Left colon (tissue), 2 donors: ENCODE results near the gene IFITM2. TPM values are rescaled to one million over a fixed set of nuclear protein-coding genes. Genes with fewer than 3 reads are reported as not detected.
"Not testable (repeated sequence)": the region's sequence is repeated elsewhere in the genome, so short reads cannot be mapped to it uniquely, and the experiment has no call there.

Source experiments
- ATAC-seq: fragments of 200-7000 bp; cut with Tn5 transposase; one replicate; pipeline ENCODE4 v1.9.1; 2020; ENCODE audit warnings: mild to moderate bottlenecking, moderate library complexity
- DNase-seq, 2 donors: peaks; one replicate each; pipeline ENCODE4 v3.0.0-alpha.2; 2020
- intact Hi-C, 2 donors: fragments of 100-400 bp; cut with DNase I in 1 of 2; cut with micrococcal nuclease in 1 of 2; formaldehyde crosslinking; loops; one replicate each; pipeline versions ENCODE4 v1.11.2 to v1.14.0; 2022; cut with DNase I, micrococcal nuclease
- long read RNA-seq: library from polyadenylated mRNA; unstranded; transcript quantifications from one replicate; pipeline ENCODE4 v2.0.0, GENCODE V29; 2021
- total RNA-seq, 2 donors: library from RNA; stranded (reverse); fragmentation: NEBNext Ultra II Directional; extraction: Animal tissue kit (Norgen Biotek cat#: 25700); gene quantifications; one replicate each; pipeline ENCODE4 v1.2.1, GENCODE V29; 2021
- donor health status: DM: no; HTN: no; CAD: no.
- donor health status: DM: yes; HTN: yes; CAD: no.

Gene IFITM2
- total RNA-seq, result 100 to 1,000 TPM in 1 of 2 donors, 10 to 100 TPM in 1; 87.7 to 133 TPM
- long read RNA-seq, transcript IFITM2-206 (2 exons, 892 nt), result major isoform, 13 of 17 reads
- long read RNA-seq, partial matches to known transcripts, result 1 of 17 reads
- long read RNA-seq, other reads (novel, unspliced or antisense), result 3 of 17 reads

DNA sequence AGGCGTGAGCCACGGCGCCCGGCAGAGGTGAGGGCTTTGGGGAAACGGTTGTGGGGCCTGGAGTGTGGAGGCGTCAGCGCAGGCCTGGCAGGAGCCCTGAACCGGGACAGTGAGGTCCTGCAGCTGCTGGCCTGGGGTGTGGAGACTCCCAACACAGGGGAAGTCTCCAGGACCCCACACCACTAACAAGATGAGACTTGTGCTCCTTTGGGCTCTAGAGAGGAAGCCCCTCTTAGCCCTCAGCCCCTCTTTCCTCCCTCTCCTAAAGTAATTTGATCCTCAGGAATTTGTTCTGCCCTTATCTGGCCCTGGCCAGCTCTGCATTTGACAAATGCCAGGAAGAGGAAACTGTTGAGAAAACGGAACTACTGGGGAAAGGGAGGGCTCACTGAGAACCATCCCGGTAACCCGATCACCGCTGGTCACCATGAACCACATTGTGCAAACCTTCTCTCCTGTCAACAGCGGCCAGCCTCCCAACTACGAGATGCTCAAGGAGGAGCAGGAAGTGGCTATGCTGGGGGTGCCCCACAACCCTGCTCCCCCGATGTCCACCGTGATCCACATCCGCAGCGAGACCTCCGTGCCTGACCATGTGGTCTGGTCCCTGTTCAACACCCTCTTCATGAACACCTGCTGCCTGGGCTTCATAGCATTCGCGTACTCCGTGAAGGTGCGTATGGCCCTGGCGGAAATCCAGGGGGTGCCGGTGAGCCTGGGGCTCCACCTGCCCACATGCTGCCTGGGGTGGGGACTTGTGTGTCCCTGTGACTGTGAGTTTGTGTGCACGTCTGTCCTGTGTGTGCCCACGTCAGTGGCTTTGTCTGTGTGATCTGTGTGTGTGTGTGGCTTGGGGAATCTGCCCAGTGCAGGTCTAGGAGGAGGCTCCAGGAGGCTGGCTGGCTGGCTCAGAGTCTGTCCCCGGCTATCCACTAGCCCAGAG lies at the start of gene IFITM2:
Gene IFITM2 (plus strand): TSS at position 51 of the 943 bp plus-strand sequence. CDS start 377 bp downstream, at position 428.
- intact Hi-C loops, result loop anchor here in 1 of 2 donors (10.0 kb wide), 1 partner anchor 47 kb away; no protein-coding TSS in a partner anchor
- peak; percentile 55 to 75 for DNase-seq
- peak; percentile 49 for ATAC-seq

DNA sequence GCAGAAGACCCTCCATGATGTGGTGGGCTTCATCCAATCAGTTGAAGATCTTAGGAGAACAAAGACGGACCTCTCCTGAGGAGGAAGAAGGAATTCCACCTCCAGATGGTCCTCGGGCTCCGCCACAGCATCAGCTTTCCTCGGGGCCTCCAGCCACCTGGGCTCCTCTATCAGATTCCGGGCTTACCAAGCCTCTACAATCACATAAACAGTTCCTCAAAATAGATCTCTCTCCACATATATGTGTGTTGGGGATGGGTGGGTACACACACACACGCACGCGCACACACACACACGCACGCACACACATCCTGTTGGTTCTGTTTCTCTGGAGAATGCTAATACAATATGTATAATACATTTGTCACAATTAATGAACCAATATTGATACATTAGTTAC lies 48.2 kb upstream of the IFITM2 start:
- no peak for ATAC-seq
- intact Hi-C loops, result loop anchor here in 1 of 2 donors (10.0 kb wide), 1 partner anchor 105 kb away; the partner anchor contains the start of gene B4GALNT4
- no peak for DNase-seq

DNA sequence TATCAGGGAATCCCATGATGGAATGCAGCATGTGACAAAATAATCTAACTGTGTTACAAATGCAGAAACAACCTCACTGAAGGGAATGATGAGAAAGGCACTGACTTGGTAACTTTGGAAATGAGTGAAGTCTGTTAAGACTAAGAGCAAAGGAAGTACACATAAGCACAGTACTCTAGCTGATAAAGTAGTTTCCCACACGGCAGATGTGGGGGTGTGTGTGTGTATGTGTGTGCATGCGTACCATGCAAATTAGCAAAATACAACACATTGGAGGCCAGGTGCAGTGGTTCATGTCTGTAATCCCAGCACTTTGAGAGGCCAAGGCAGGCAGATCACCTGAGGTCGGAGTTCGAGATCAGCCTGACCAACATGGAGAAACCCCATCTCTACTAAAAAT lies 46.0 kb upstream of the IFITM2 start:
- no peak for ATAC-seq
- DNase-seq, result no peak
- intact Hi-C loops, result no loop called here

DNA sequence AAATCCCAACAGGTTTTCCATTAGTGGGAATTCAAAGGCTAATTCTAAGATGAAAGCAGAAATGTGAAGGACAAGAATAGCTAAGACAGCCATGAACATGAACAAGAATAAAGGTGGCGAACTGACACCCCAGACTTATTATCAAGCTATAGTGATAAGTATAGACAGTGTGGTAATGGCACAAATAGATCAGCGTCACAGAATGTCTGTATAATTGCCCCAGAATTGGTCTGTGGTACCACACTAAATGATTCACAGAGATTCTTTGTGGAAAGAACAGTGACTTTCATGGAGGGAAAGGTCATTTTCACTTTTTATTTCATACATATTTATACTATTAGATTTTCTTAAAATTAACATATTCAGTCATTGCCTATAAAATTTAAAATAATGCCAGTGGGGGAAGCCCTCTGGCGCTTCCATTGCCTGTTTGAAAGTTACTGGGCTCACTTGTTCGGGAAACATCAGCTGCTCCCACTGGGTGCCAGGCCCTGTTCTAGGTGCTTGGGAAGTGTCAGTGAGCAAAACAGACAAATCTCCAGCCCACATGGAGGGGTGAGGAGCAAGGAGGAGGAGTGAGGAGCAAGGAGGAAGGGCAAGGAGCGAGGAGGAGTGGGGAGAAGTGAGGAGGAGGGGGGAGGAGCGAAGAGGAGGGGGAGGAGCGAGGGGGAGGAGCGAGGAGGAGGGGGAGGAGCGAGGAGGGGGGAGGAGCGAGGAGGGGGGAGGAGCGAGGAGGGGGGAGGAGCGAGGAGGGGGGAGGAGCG lies 40.8 kb upstream of the IFITM2 start:
- DNase-seq (no peak), ATAC-seq (no peak)
- intact Hi-C loops, result no loop called here

DNA sequence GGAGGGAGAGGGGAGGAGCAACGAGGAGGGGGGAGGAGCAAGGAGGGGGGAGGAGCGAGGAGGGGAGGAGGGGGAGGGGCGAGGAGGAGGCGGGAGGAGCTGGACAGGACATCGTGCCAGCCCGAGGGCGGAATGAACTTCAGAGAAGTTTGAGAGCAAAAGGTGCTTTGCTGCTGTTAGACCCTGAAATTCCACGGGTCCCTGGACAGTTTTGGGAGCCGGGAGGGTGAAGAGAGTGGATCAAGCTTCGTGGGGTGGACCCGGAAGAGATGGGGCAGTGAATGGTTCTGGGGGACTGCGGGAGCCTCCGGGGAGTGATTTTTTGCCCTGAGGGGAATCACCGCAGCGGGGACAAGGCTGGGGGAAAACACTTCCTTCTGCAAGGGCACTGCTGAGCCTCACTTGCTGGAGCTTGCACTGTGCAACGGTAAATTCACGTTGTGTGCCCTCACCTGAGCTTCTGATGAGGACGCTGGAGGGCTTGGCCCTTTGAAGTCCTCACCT lies 40.1 kb upstream of the IFITM2 start:
- DNase-seq, result peak in 1 of 2 donors; percentile 69
- ATAC-seq, result peak; percentile 52
- intact Hi-C loops, result no loop called here

DNA sequence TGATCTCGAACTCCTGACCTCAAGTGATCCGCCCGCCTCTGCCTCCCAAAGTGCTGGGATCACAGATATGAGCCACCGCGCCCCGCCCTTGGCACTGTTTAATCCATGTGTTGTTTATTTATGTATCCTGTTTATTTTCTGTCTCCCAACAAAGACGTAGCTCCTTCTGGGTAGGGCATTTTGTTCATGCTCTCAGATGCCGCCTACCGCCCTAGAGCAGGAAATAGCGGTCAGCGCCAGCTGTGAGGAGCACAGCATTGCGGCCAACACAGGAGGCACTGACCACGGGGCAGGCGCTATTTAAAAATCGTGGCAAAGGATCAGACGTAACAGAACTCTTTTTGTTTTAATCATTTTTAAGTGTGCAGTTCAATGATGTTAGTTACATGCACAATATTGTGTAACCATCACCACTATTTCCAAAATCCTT lies 38.9 kb upstream of the IFITM2 start:
- DNase-seq (peak; percentile 65 to 67), ATAC-seq (peak; percentile 61)
- intact Hi-C loops, result not testable (repeated sequence)

DNA sequence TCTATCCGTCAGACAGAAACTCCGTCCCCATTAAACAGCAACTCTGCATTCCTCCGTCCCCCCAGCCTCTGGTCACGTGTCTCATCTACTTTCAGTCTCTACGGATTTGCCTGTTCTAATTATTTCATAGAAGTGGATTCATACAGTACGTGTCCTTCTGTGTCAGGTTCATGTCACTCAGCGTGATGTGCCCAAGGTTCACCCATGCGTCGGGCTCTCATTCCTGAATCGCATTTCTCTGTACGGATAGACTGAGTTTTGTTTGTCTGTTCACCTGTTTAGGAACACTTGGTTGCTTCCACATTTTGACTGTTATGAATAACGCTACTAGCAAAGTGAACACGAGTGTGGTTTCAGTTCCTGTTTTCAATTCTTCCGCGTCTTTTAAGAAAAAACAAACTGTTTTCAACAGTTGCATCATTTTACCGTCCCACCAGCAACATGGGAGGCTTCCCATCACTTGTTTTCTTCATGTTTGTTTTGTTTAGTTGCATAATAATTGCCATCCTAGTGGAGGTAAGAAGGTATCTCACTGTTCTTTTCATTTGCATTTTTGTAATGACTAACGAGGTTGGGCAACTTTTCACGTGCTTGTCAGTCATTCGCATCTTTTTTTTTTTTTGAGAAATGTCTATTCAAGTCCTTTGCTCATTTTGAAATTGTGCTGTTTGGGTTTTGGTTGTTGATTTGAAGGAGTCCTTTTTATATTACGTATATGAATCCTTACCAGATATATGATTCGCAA lies 38.3 kb upstream of the IFITM2 start:
- ATAC-seq (no peak), DNase-seq (peak in 1 of 2 donors; percentile 38)
- intact Hi-C loops, result no loop called here

DNA sequence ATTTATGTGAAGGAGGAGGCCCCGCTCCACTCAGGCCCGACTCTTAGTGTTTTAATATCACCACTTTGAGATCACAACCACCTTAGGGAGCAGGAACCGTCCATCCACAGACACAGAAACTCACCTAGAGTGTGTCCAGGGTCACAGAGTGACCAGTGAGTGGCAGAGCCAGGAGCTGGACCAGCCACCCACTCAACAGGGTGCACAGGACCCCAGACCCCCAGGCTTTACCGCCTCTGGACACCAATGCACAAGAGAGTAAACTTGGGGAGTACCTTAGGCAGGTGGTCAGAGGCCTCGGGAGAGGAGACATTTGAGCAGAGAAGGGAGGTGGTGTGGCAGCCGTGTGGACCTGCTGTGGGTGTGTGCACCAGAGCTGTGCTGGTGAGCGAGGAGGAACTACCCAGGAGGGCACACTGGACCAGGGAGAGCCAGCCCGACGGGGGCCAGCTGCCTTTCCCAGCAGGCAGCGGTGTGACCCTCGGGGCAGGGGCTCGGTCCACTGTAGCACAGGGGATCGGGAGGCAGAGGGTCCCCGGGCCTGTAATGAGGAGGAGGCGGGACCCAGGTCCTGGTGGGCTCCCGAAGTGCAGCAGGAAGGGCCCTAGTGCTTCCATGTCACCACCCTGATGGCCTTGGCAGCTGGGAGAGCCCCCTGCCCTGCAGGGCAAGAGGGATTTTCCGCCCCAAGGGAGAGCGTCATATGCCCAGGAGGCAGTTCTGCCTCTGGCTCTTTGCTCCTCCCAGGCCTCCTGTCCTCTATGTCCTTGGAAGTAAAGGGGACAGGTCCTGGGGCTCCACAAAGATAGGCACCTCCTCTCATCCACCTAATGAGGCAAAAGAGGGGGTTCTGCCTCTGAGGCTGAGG lies 36.9 kb upstream of the IFITM2 start:
- DNase-seq (no peak), ATAC-seq (no peak)
- intact Hi-C loops, result no loop called here

DNA sequence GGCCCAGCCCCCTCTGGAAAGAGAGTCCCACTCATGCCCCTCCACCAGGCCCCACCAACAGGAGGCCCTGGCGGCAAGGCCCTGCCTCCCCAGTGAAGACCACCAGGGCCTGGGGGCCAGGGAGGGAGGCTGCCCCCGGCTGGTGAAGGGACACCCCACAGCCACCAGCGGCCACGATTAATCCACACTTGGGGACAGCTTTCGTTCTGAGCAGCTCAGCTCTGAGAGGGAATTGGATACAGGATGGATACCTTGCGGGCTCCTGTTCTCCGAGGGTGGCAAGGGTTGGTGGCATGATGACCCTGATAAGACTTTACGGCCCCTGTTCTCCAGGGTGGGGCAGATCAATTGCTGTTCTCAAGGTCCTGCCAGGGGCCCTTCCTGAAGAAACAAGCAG lies 36.3 kb upstream of the IFITM2 start:
- no peak for DNase-seq

DNA sequence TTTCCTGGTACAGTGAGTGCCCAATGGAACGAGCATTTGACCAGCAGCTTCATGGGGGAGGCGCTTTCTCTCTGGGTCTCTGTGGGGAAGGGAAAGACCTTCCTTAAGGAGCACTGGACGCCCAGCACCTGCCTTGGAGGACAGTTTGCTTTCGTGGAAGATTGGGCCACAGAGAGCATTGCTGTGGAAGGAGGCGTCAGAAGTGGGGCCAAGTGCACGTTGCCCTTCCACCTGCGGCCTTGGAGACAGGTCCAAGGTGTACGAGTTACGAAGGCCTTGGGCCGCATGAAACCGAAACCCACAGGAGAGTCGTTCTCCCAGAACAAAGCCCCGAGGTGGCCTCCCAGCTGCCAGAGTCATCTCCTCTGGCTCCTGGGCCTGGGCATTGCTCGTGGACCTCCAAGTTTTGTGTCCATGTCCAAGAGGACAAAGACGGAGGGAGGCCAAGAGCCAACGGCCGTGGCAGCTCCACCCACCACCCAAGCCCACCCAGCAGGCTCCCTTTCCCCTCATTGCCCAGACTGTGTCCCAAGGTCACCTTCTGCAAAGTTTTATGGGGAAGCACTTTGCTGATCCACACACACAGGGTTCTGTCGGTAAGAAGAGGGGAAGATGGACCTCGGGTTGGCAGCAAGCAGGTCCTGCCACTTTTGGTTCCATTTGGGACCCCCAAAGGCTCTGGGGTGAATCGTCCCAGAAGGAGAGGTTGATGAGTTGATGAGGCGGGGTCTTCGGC lies 35.3 kb upstream of the IFITM2 start:
- intact Hi-C loops, result no loop called here
- DNase-seq (no peak), ATAC-seq (no peak)

More for the DNA sequence above, 36.3 kb upstream of the IFITM2 start:
- intact Hi-C loops, result no loop called here
- peak; percentile 73 for ATAC-seq

DNA sequence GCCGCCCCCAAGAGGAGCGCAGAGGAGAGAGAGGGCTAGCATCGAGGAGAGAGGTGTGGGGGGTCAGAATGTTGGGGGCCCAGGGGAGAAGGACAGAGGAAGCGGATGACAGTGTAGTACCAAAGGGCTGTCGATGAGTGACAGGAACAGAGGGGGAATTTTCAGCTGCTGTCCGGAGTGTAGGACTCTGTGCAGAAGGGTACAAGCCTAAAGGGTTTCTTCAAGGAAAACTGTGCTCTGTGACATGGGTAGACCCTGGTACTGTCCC lies 34.8 kb upstream of the IFITM2 start:
- intact Hi-C loops, result no loop called here
- DNase-seq (no peak), ATAC-seq (no peak)

DNA sequence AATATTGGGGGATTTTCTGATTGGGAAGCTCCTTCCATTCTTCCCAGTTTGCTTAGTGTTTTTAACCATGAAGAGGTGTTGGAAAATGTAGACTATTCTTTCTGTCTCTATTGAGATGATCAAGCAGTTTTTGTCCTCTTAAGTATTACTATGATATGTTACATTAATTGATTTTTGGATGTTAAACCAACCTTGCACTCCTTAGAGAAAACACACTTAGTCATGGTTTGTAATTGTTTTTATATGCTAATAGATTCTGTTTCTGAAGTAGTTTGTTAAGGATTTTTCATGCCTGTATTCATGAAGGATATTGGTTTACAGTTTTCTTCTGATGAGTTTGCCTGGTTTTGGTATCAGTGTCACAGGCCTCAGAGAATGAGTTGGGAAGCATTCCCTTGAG lies 31.4 kb upstream of the IFITM2 start:
- intact Hi-C loops, result no loop called here
- DNase-seq (no peak), ATAC-seq (no peak)

DNA sequence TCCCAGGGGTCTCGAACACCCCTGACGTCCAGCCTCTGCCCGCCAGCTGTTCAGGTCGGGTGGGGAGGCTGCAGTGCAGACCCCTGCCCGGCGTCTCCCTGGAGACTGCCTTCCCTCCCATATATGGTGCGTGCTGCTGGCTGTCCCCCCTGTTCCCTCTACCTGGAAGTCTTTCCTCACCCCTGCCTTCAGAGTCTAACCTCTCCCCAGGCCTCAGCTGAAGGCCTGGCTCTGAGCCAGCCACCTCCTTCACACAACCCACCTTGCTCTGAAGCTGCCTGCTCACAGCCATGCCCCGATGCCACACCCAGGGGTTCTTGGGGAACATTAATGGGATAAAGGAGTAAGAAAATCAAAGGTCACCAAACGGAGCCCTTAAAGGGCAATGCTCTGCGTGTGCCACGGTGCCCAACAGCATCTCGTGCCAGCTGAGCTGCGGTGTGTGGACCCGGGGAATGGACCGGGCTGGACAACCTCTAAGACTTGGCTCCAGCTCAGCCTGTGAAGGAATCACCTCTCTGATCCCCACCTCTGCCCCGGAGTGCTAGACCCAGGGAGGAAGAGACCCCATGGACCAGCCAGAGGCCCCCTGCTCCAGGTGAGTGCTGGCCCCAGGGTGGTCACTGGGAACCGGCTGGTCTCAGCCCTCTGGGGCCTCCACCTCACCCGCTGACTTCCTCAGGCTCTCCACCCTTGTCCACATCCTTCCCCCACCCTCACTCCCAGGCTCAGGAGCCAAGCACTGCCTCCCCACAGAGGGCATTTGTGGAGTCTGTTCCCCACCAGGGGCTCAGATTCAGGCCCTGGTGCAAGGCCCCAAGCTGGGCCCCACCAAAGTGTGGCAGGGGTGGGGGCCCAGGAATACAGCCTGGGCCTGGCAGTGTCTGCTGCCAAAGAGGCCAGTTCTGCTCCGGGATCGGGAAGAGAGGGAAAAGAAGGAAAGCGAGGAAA lies 29.3 kb upstream of the IFITM2 start, which contains the start of gene NLRP6:
Gene NLRP6 (plus strand): TSS at position 407 of the 951 bp plus-strand sequence. CDS start 163 bp downstream, at position 570.
- intact Hi-C loops, result no loop called here
- no peak for ATAC-seq
- peak in 1 of 2 donors; percentile 10 for DNase-seq

DNA sequence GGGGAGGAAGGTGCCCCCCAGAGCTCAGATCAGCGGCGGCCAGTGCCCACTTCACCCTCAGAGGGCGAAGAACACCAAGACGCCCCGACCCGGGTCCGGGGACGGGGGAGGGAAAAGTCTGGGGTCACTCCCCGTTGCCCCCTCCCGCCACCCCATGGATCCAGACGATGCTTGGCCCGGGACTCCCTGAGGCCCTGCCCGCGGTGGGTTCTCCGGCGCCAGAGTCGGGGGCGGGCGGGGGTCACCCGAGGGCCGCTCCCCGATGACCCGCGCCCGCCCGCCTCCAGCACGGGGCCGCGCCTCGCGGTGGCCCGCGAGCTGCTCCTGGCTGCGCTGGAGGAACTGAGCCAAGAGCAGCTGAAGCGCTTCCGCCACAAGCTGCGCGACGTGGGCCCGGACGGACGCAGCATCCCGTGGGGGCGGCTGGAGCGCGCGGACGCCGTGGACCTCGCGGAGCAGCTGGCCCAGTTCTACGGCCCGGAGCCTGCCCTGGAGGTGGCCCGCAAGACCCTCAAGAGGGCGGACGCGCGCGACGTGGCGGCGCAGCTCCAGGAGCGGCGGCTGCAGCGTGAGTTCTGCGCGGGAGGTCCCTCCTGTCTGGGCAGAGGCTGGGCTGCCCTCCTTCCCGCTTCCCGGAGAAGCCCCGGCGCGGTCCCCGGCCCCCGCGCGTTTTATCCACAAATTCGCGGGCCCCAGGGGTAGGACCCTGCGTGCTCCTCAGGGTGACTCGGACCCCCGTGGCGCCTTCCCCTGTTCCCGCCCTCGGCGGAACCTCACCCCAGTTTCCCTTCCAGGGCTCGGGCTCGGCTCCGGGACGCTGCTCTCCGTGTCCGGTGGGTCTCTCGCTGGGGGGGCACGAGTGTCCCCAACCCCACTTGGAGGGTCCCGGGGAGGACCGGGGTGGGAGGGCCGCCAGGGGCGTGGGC lies 28.3 kb upstream of the IFITM2 start:
- peak in 1 of 2 donors; percentile 28 for DNase-seq
- intact Hi-C loops, result no loop called here
- ATAC-seq, result peak; percentile 53
